ENCODE data around the gene LRRFIP2.

Gene LRRFIP2

GRCh38 chr3:37145611-37146010 lies 28.8 kb downstream of the LRRFIP2 start:
- peaks cover 12% of the 10 kb centered on the region for H3K36me3 ChIP-seq (ENCODE audit: insufficient read depth, low read length)
- H3K9me3 ChIP-seq (ENCODE audit: control insufficient read depth, insufficient read depth, low read length): no peaks in the 10 kb centered on the region
- no peaks in the 10 kb centered on the region for H3K4me1 ChIP-seq (ENCODE audit: insufficient read depth, low read length)
- no peak overlapping the region for H3K9ac ChIP-seq (ENCODE audit: low read depth, low read length)

GRCh38 chr3:37144806-37145205 lies 29.6 kb downstream of the LRRFIP2 start:
- Histone ChIP-seq H3K9me3 (ENCODE audit: control insufficient read depth, insufficient read depth, low read length) (no peaks in the 10 kb centered on the region), H3K36me3 (ENCODE audit: insufficient read depth, low read length) (peaks cover 12% of the 10 kb centered on the region), H3K4me1 (ENCODE audit: insufficient read depth, low read length) (no peaks in the 10 kb centered on the region), H3K9ac (ENCODE audit: low read depth, low read length) (no peak overlapping the region)

- no peaks in the 10 kb centered on the region for H3K9me3 ChIP-seq (ENCODE audit: control insufficient read depth, insufficient read depth, low read length)
- H3K36me3 ChIP-seq (ENCODE audit: insufficient read depth, low read length): peaks cover 12% of the 10 kb centered on the region
- no peak overlapping the region for H3K9ac ChIP-seq (ENCODE audit: low read depth, low read length)
Observed at GRCh38 chr3:37143821-37144220, 30.6 kb downstream of the LRRFIP2 start.

GRCh38 chr3:37141676-37142075 lies 32.7 kb downstream of the LRRFIP2 start:
- Histone ChIP-seq H3K36me3 (ENCODE audit: insufficient read depth, low read length) (peaks cover 5% of the 10 kb centered on the region), H3K9me3 (ENCODE audit: control insufficient read depth, insufficient read depth, low read length) (no peaks in the 10 kb centered on the region), H3K4me1 (ENCODE audit: insufficient read depth, low read length) (no peaks in the 10 kb centered on the region), H3K9ac (ENCODE audit: low read depth, low read length) (no peak overlapping the region)

More at GRCh38 chr3:37143821-37144220, 30.6 kb downstream of the LRRFIP2 start:
- H3K4me1 ChIP-seq (ENCODE audit: insufficient read depth, low read length): no peaks in the 10 kb centered on the region

- Histone ChIP-seq H3K9me3 (ENCODE audit: control insufficient read depth, insufficient read depth, low read length) (no peaks in the 10 kb centered on the region), H3K36me3 (ENCODE audit: insufficient read depth, low read length) (peaks cover 5% of the 10 kb centered on the region), H3K9ac (ENCODE audit: low read depth, low read length) (no peak overlapping the region), H3K4me1 (ENCODE audit: insufficient read depth, low read length) (no peaks in the 10 kb centered on the region)
Observed at GRCh38 chr3:37140899-37141541, 33.4 kb downstream of the LRRFIP2 start.

GRCh38 chr3:37139567-37140052 lies 34.8 kb downstream of the LRRFIP2 start:
- Histone ChIP-seq H3K9me3 (ENCODE audit: control insufficient read depth, insufficient read depth, low read length) (no peaks in the 10 kb centered on the region), H3K4me1 (ENCODE audit: insufficient read depth, low read length) (no peaks in the 10 kb centered on the region), H3K36me3 (ENCODE audit: insufficient read depth, low read length) (peaks cover 5% of the 10 kb centered on the region), H3K9ac (ENCODE audit: low read depth, low read length) (no peak overlapping the region)

GRCh38 chr3:37138816-37139215 lies 35.6 kb downstream of the LRRFIP2 start:
- no peaks in the 10 kb centered on the region for H3K9me3 ChIP-seq (ENCODE audit: control insufficient read depth, insufficient read depth, low read length)
- peaks cover 5% of the 10 kb centered on the region for H3K36me3 ChIP-seq (ENCODE audit: insufficient read depth, low read length)
- no peaks in the 10 kb centered on the region for H3K4me1 ChIP-seq (ENCODE audit: insufficient read depth, low read length)
- no peak overlapping the region for H3K9ac ChIP-seq (ENCODE audit: low read depth, low read length)

- Histone ChIP-seq H3K9ac (ENCODE audit: low read depth, low read length) (no peak overlapping the region), H3K4me1 (ENCODE audit: insufficient read depth, low read length) (0 out of 2 replicates have a peak, but pooled peaks cover under 1% of the 10 kb centered on the region), H3K36me3 (ENCODE audit: insufficient read depth, low read length) (no peaks in the 10 kb centered on the region), H3K9me3 (ENCODE audit: control insufficient read depth, insufficient read depth, low read length) (no peaks in the 10 kb centered on the region)
Observed at GRCh38 chr3:37137516-37137915, 36.9 kb downstream of the LRRFIP2 start.

- Histone ChIP-seq H3K4me1 (ENCODE audit: insufficient read depth, low read length) (0 out of 2 replicates have a peak, but pooled peaks cover 3% of the 10 kb centered on the region), H3K36me3 (ENCODE audit: insufficient read depth, low read length) (no peaks in the 10 kb centered on the region), H3K9me3 (ENCODE audit: control insufficient read depth, insufficient read depth, low read length) (no peaks in the 10 kb centered on the region), H3K9ac (ENCODE audit: low read depth, low read length) (no peak overlapping the region)
Observed at GRCh38 chr3:37136067-37136466, 38.3 kb downstream of the LRRFIP2 start.

- no peaks in the 10 kb centered on the region for H3K36me3 ChIP-seq (ENCODE audit: insufficient read depth, low read length)
- H3K9me3 ChIP-seq (ENCODE audit: control insufficient read depth, insufficient read depth, low read length): no peaks in the 10 kb centered on the region
- no peak overlapping the region for H3K9ac ChIP-seq (ENCODE audit: low read depth, low read length)
- H3K4me1 ChIP-seq (ENCODE audit: insufficient read depth, low read length): 0 out of 2 replicates have a peak, but pooled peaks cover 3% of the 10 kb centered on the region
Observed at GRCh38 chr3:37135561-37135960, 38.8 kb downstream of the LRRFIP2 start.

GRCh38 chr3:37132334-37132733 lies 42.0 kb downstream of the LRRFIP2 start:
- Histone ChIP-seq H3K4me1 (ENCODE audit: insufficient read depth, low read length) (0 out of 2 replicates have a peak, but pooled peaks cover 3% of the 10 kb centered on the region), H3K9me3 (ENCODE audit: control insufficient read depth, insufficient read depth, low read length) (no peaks in the 10 kb centered on the region), H3K9ac (ENCODE audit: low read depth, low read length) (no peak overlapping the region), H3K36me3 (ENCODE audit: insufficient read depth, low read length) (no peaks in the 10 kb centered on the region)

- no peaks in the 10 kb centered on the region for H3K9me3 ChIP-seq (ENCODE audit: control insufficient read depth, insufficient read depth, low read length)
- no peak overlapping the region for H3K9ac ChIP-seq (ENCODE audit: low read depth, low read length)
- H3K4me1 ChIP-seq (ENCODE audit: insufficient read depth, low read length): 0 out of 2 replicates have a peak, but pooled peaks cover 3% of the 10 kb centered on the region
- no peaks in the 10 kb centered on the region for H3K36me3 ChIP-seq (ENCODE audit: insufficient read depth, low read length)
Observed at GRCh38 chr3:37131860-37132144, 42.6 kb downstream of the LRRFIP2 start.

- Histone ChIP-seq H3K4me1 (ENCODE audit: insufficient read depth, low read length) (0 out of 2 replicates have a peak, but pooled peaks cover 3% of the 10 kb centered on the region), H3K9me3 (ENCODE audit: control insufficient read depth, insufficient read depth, low read length) (no peaks in the 10 kb centered on the region), H3K36me3 (ENCODE audit: insufficient read depth, low read length) (no peaks in the 10 kb centered on the region), H3K9ac (ENCODE audit: low read depth, low read length) (no peak overlapping the region)
Observed at GRCh38 chr3:37130984-37131859, 43.2 kb downstream of the LRRFIP2 start.

- no peak overlapping the region for H3K9ac ChIP-seq (ENCODE audit: low read depth, low read length)
Observed at GRCh38 chr3:37130448-37130847, 43.9 kb downstream of the LRRFIP2 start.

GRCh38 chr3:37129871-37130270 lies 44.5 kb downstream of the LRRFIP2 start:
- Histone ChIP-seq H3K4me1 (ENCODE audit: insufficient read depth, low read length) (0 out of 2 replicates have a peak, but pooled peaks cover 3% of the 10 kb centered on the region), H3K9me3 (ENCODE audit: control insufficient read depth, insufficient read depth, low read length) (no peaks in the 10 kb centered on the region), H3K9ac (ENCODE audit: low read depth, low read length) (no peak overlapping the region), H3K36me3 (ENCODE audit: insufficient read depth, low read length) (no peaks in the 10 kb centered on the region)

More at GRCh38 chr3:37130448-37130847, 43.9 kb downstream of the LRRFIP2 start:
- H3K36me3 ChIP-seq (ENCODE audit: insufficient read depth, low read length): no peaks in the 10 kb centered on the region
- 0 out of 2 replicates have a peak, but pooled peaks cover 3% of the 10 kb centered on the region for H3K4me1 ChIP-seq (ENCODE audit: insufficient read depth, low read length)
- H3K9me3 ChIP-seq (ENCODE audit: control insufficient read depth, insufficient read depth, low read length): no peaks in the 10 kb centered on the region
